ENCODE results near the gene RBPJ.

- TF ChIP-seq CTCF (IDR thresholded peaks at IDR 0.05), result no peak
- no peak for TF ChIP-seq POLR2A (IDR thresholded peaks at IDR 0.05)
- no peak for TF ChIP-seq EP300 (IDR thresholded peaks at IDR 0.05)
These were observed 13.6 kb downstream of the RBPJ start for GRCh38 chr4:26334366-26334765.

Measured in tibial nerve (tissue), 4 donors.